Stimulated activated naive B cell treated with anti-CD40 and anti-IgM and Interleukin-4, amounts not matched to agents 10 μg/mL and 1 μg/mL and 100 μg/mL, for 72 hours (primary cell): ENCODE data around the gene GAST.

ENCODE experiments used
- ATAC-seq, 2 donors: fragments of 150-1000 bp; cut with Tn5 transposase; replicated peaks; 2 replicates each; pipeline ENCODE4 v1.10.0; 2021; ENCODE audit warnings: moderate library complexity in 1 of 2
- DNase-seq: peaks from one replicate; pipeline ENCODE4 v3.0.0; 2021
- H3K27ac Mint-ChIP-seq: one replicate; pipeline ENCODE4 v1.8.0; 2022; ENCODE audit warnings: mild to moderate bottlenecking, mixed read lengths
- H3K27me3 Mint-ChIP-seq, 2 donors: one replicate each; pipeline ENCODE4 v1.8.0; 2022; ENCODE audit warnings: mixed read lengths in 2 of 2
- H3K36me3 Mint-ChIP-seq, 2 donors: one replicate each; pipeline ENCODE4 v1.8.0; 2022; ENCODE audit warnings: mixed read lengths in 2 of 2, mild to moderate bottlenecking in 1 of 2
- H3K4me1 Mint-ChIP-seq, 2 donors: one replicate each; pipeline ENCODE4 v1.8.0; 2022; ENCODE audit warnings: mixed read lengths in 2 of 2, mild to moderate bottlenecking in 1 of 2
- H3K4me3 Mint-ChIP-seq, 2 donors: one replicate each; pipeline ENCODE4 v1.8.0; 2022; ENCODE audit warnings: mild to moderate bottlenecking in 2 of 2, mixed read lengths in 2 of 2, moderate library complexity in 1 of 2
- H3K9me3 Mint-ChIP-seq, 2 donors: one replicate each; pipeline ENCODE4 v1.8.0; 2022; ENCODE audit warnings: mixed read lengths in 2 of 2, mild to moderate bottlenecking in 1 of 2

The GAST gene

GRCh38 chr17:41762841-41763240 lies 50.7 kb downstream of the GAST start:
- peak overlapping the region; percentile 31 for H3K27ac Mint-ChIP-seq
- DNase-seq (no peak), ATAC-seq (no peak)
- peaks cover 9 to 11% of the 10 kb centered on the region in 2 donors for H3K4me1 Mint-ChIP-seq
- no peaks in the 10 kb centered on the region for H3K27me3 Mint-ChIP-seq
- H3K36me3 Mint-ChIP-seq = peaks cover 8 to 44% of the 10 kb centered on the region in 2 donors
- H3K4me3 Mint-ChIP-seq = no peak overlapping the region
- H3K9me3 Mint-ChIP-seq = no peaks in the 10 kb centered on the region

GRCh38 chr17:41763327-41763726 lies 51.2 kb downstream of the GAST start:
- no peak overlapping the region for H3K4me3 Mint-ChIP-seq
- DNase-seq (no peak), ATAC-seq (no peak)
- H3K4me1 Mint-ChIP-seq = peaks cover 9 to 11% of the 10 kb centered on the region in 2 donors
- H3K27me3 Mint-ChIP-seq = no peaks in the 10 kb centered on the region
- H3K36me3 Mint-ChIP-seq = peaks cover 8 to 44% of the 10 kb centered on the region in 2 donors
- H3K9me3 Mint-ChIP-seq = no peaks in the 10 kb centered on the region
- peak overlapping the region; percentile 56 for H3K27ac Mint-ChIP-seq
